Effector memory CD8-positive, alpha-beta T cell (primary cell): ENCODE measurements around the gene LAMB1.
"Not testable (repeated sequence)": the region's sequence is repeated elsewhere in the genome, so short reads cannot be mapped to it uniquely, and the experiment has no call there.

Experiments
- ATAC-seq: fragments of 150-1000 bp; cut with Tn5 transposase; replicated peaks from 2 replicates; pipeline ENCODE4 v1.10.0; 2021; ENCODE audit warnings: mild to moderate bottlenecking, moderate library complexity
- DNase-seq, 3 experiments: peaks; one replicate each; pipeline ENCODE4 v3.0.0; 2021
- H3K27ac Mint-ChIP-seq, 2 donors: one replicate each; pipeline ENCODE4 v1.8.0; 2022; ENCODE audit warnings: mild to moderate bottlenecking in 2 of 2, mixed read lengths in 2 of 2, moderate library complexity in 2 of 2
- H3K27me3 Mint-ChIP-seq, 2 donors: one replicate each; pipeline ENCODE4 v1.8.0; 2022; ENCODE audit warnings: mixed read lengths in 2 of 2
- H3K36me3 Mint-ChIP-seq: one replicate; pipeline ENCODE4 v1.8.0; 2022; ENCODE audit warnings: mild to moderate bottlenecking, moderate library complexity, mixed read lengths; ENCODE audit not compliant: insufficient read depth
- H3K4me1 Mint-ChIP-seq, 2 donors: one replicate each; pipeline ENCODE4 v1.8.0; 2022; ENCODE audit warnings: low read depth in 2 of 2, mixed read lengths in 2 of 2
- H3K4me3 Mint-ChIP-seq, 2 donors: one replicate each; pipeline ENCODE4 v1.8.0; 2022; ENCODE audit warnings: mild to moderate bottlenecking in 2 of 2, mixed read lengths in 2 of 2, moderate library complexity in 2 of 2
- H3K9me3 Mint-ChIP-seq, 2 donors: one replicate each; pipeline ENCODE4 v1.8.0; 2022; ENCODE audit warnings: mixed read lengths in 2 of 2

Gene LAMB1

DNA sequence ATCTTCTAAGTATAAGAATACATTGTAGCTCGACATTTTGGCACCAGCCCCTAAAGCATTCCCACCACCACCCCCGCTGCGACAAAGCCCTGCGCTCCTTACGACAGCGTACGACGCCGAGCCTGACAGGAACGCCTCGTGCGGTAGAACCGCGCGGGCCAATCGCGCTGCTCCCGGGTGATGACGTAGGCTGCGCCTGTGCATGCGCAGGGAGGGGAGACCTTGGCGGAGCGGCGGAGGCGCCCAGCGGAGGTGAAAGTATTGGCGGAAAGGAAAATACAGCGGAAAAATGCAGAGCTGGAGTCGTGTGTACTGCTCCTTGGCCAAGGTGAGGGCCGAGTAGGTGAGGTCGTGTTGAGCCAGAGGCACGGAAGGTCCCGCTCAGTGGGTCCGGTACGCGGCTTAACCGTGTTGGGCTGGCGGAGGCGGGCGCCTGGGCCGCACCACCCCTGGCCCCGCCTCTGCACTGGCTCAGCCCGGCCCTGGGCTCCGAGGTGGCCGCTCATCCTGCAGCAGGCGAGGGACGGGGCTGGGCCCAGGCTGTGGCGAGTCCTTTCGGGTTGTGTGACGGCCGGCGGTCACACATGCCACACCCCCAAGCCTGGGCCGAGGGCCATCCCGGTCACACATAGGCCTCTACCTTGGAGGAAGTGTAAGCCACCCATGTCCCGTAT, 111.9 kb downstream of the LAMB1 start, which contains the start of gene DLD:
DLD (plus strand) TSS at position 222 of the 674 bp plus-strand sequence; CDS start at position 290, 68 bp downstream.
- Mint-ChIP-seq H3K27me3 (no peaks in the 10 kb centered on the region), H3K27ac (peak within 1 kb of the TSS; percentile 98 to 99), H3K36me3 (peaks cover 30% of the 10 kb centered on the region), H3K4me1 (peaks cover 34 to 39% of the 10 kb centered on the region in 2 donors), H3K9me3 (no peaks in the 10 kb centered on the region), H3K4me3 (peak within 1 kb of the TSS; percentile 92 to 95)
- ATAC-seq (peak; percentile 94), DNase-seq (peak; percentile 93)

GRCh38 chr7:107890493-107890961, 112.4 kb downstream of the LAMB1 start:
- no peaks in the 10 kb centered on the region for H3K9me3 Mint-ChIP-seq
- peak overlapping the region; percentile 92 to 95 for H3K4me3 Mint-ChIP-seq
- H3K27ac Mint-ChIP-seq, result peak overlapping the region; percentile 98 to 99
- DNase-seq (peak in 2 of 3 experiments; percentile 4 to 8), ATAC-seq (peak; percentile 11)
- peaks cover 0 to 5% of the 10 kb centered on the region in 2 donors for H3K27me3 Mint-ChIP-seq
- H3K4me1 Mint-ChIP-seq, result peaks cover 30 to 33% of the 10 kb centered on the region in 2 donors
- H3K36me3 Mint-ChIP-seq, result peaks cover 30% of the 10 kb centered on the region

DNA sequence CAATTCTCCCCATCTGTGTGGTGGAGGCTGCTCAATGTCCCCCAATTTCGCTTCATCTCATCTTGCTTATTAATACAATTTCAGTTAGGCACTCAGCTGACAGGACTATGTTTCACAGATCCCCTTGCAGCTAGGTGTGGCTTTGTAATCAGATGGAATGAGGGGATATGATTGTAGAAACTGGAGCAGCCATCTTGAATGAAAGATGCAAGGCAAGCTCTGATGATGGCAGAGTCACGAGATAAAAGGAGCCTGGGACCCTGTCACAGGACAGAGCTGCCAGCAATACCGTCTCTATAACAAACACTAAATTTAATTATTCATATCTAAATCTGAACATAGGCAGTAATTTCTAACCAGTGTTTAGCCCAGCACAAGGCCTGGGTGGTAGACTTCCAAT, 113.0 kb downstream of the LAMB1 start:
- H3K36me3 Mint-ChIP-seq, result peaks cover 30% of the 10 kb centered on the region
- peaks cover under 1 to 10% of the 10 kb centered on the region in 2 donors for H3K27me3 Mint-ChIP-seq
- peak overlapping the region; percentile 98 to 99 for H3K27ac Mint-ChIP-seq
- no peaks in the 10 kb centered on the region for H3K9me3 Mint-ChIP-seq
- H3K4me1 Mint-ChIP-seq, result peaks cover 25 to 28% of the 10 kb centered on the region in 2 donors
- peak overlapping the region; percentile 92 to 95 for H3K4me3 Mint-ChIP-seq
- DNase-seq, result no peak
- ATAC-seq, result no peak

DNA sequence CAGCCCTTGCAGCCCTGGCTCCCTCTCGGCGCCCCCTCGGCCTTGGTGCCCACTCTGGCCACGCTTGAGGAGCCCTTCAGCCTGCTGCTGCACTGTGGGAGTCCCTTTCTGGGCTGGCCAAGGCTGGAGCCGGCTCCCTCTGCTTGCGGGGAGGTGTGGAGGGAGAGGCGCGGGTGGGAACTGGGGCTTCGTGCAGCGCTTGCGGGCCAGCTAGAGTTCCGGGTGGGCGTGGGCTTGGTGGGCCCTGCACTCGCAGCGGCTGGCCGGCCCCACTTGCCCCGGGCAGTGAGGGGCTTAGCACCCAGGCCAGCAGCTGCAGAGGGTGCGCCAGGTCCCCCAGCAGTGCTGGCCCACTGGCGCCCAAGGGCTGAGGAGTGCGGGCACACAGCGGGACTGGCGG, 115.1 kb downstream of the LAMB1 start:
- Mint-ChIP-seq H3K27me3 (peaks cover 13 to 25% of the 10 kb centered on the region in 2 donors), H3K36me3 (peaks cover 16% of the 10 kb centered on the region), H3K4me1 (peaks cover 13 to 16% of the 10 kb centered on the region in 2 donors)
- not testable (repeated sequence) for H3K27ac Mint-ChIP-seq, DNase-seq, H3K4me3 Mint-ChIP-seq, ATAC-seq, H3K9me3 Mint-ChIP-seq

DNA sequence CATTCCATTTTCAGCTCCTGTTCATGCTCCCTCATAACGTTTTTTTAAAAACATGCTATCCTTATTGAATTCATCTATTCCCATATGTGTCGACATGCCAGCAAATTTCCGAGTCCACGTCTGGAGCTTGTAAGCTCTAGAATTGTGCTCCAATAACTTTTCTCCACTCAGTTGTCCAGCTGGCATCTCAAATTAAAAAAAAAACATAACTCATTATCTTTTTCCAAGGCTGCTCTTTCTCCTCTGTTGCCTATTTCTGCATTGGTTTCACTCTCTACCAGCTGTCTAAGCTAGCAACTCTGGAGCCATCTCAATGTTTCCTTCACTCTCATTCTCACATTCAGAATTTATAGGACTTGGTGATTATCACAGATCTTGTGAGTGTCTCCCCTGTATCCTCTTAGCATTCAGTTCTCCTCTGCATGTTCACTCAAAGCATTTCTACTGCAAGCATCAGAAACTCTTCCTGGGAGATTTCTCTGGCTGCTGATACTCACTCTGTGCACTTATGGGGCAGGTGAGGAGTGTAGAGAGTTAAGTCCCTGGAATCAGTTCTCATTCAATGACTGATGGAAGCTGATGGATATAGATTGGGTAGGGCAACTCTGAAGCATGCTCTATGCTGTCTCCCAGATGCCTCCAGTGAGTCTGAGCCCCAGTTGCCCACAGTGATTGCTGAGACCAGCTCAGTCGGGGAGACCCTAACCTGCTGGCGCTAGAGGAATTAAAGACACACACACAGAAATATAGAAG, 118.7 kb downstream of the LAMB1 start:
- no peaks in the 10 kb centered on the region for H3K9me3 Mint-ChIP-seq
- ATAC-seq (no peak), DNase-seq (no peak)
- H3K27ac Mint-ChIP-seq, result no peak overlapping the region
- H3K4me1 Mint-ChIP-seq, result peaks cover 5% of the 10 kb centered on the region in 2 donors
- H3K36me3 Mint-ChIP-seq, result no peaks in the 10 kb centered on the region
- H3K27me3 Mint-ChIP-seq, result peaks cover 26 to 42% of the 10 kb centered on the region in 2 donors
- H3K4me3 Mint-ChIP-seq, result no peak overlapping the region

DNA sequence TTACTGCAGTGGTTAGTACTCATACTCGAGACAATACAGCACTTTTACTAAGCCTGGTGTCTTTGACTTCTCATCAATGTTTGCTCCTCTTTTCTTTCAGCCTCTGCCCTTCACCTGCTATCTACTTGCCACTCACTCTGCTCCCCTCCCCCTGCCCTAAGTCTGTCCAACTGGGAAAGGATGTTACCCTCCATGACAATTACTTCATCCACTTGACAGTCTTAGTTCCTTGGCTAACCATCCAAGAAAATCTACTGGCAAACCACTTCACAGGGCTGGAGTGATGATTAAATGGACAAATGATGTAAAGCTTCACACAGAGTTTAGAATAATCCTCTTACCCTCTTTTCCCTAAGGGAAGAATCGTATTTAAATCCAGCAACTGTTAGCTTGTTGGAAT, 120.2 kb downstream of the LAMB1 start:
- Mint-ChIP-seq H3K4me3 (no peak overlapping the region), H3K27ac (no peak overlapping the region), H3K27me3 (peaks cover 26 to 49% of the 10 kb centered on the region in 2 donors), H3K9me3 (no peaks in the 10 kb centered on the region), H3K36me3 (no peaks in the 10 kb centered on the region), H3K4me1 (peaks cover 5 to 6% of the 10 kb centered on the region in 2 donors)
- DNase-seq (no peak), ATAC-seq (no peak)

DNA sequence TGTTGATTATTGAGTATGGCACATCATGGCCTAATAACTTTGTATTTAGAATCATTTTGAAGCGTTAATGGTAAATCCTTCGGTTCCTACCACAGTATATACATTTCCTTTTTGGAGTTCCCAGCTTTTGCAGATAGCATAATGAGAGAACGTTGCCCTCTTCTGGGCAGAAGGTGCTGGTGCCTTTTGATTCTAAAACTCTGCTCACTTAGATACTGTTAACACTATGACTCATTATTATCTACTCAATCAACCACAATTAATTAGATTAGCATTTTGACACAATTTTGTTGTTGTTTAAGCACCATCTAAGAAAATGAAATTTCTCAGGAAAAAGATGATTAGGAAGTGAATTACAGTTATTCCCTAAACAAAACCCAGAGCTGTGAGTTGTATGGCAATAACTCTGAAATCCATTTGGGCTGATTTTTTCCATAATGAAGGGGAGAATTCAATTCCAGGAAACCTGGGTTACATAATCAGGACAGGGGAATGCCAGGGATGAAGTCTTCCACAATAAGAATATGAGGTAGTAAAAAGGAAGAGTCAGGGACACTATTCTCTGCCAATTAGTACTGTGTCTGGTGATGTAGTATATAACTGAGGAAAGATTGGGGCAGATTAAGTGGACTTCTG, 123.4 kb downstream of the LAMB1 start:
- DNase-seq (peak; percentile 22 to 35 (median 30)), ATAC-seq (peak; percentile 83)
- Mint-ChIP-seq H3K27me3 (peaks cover 30 to 40% of the 10 kb centered on the region in 2 donors), H3K27ac (no peak overlapping the region), H3K4me3 (no peak overlapping the region), H3K4me1 (peaks cover 5 to 6% of the 10 kb centered on the region in 2 donors), H3K9me3 (no peaks in the 10 kb centered on the region), H3K36me3 (peaks cover 4% of the 10 kb centered on the region)

DNA sequence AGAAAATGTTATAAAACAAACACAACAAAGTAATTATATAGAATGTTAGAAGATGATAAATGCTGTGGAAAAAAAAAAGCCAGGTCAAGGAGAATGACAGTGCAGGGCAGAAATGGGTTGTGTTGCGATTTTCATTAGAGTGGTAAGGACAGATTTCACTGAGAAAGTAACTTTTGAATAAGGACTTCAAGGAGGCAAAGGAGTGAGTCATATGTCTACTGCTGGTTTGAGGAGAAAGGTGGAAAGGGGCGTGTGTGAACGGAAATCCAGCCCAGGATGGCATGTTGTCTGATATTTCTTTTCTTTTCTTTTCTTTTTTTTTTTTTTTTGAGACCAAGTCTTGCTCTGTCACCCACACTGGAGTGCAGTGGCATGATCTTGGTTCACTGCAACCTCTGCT, 124.3 kb downstream of the LAMB1 start:
- peaks cover 26 to 33% of the 10 kb centered on the region in 2 donors for H3K27me3 Mint-ChIP-seq
- ATAC-seq (no peak), DNase-seq (no peak)
- H3K27ac Mint-ChIP-seq, result no peak overlapping the region
- peaks cover 4% of the 10 kb centered on the region for H3K36me3 Mint-ChIP-seq
- H3K4me1 Mint-ChIP-seq, result peaks cover 5 to 8% of the 10 kb centered on the region in 2 donors
- no peak overlapping the region for H3K4me3 Mint-ChIP-seq
- no peaks in the 10 kb centered on the region for H3K9me3 Mint-ChIP-seq

GRCh38 chr7:107877731-107878382, 125.1 kb downstream of the LAMB1 start:
- peaks cover 5 to 8% of the 10 kb centered on the region in 2 donors for H3K4me1 Mint-ChIP-seq
- no peak overlapping the region for H3K27ac Mint-ChIP-seq
- no peaks in the 10 kb centered on the region for H3K9me3 Mint-ChIP-seq
- H3K27me3 Mint-ChIP-seq, result peaks cover 23 to 31% of the 10 kb centered on the region in 2 donors
- ATAC-seq (no peak), DNase-seq (no peak)
- peaks cover 4% of the 10 kb centered on the region for H3K36me3 Mint-ChIP-seq
- H3K4me3 Mint-ChIP-seq, result no peak overlapping the region

GRCh38 chr7:107876916-107877315, 126.0 kb downstream of the LAMB1 start:
- peaks cover 5 to 8% of the 10 kb centered on the region in 2 donors for H3K4me1 Mint-ChIP-seq
- H3K27ac Mint-ChIP-seq, result no peak overlapping the region
- peaks cover 13 to 21% of the 10 kb centered on the region in 2 donors for H3K27me3 Mint-ChIP-seq
- no peak for DNase-seq
- no peak overlapping the region for H3K4me3 Mint-ChIP-seq
- no peaks in the 10 kb centered on the region for H3K9me3 Mint-ChIP-seq
- peaks cover 4% of the 10 kb centered on the region for H3K36me3 Mint-ChIP-seq
- no peak for ATAC-seq

GRCh38 chr7:107874605-107875446, 128.1 kb downstream of the LAMB1 start:
- H3K4me3 Mint-ChIP-seq, result no peak overlapping the region
- H3K27me3 Mint-ChIP-seq, result peaks cover 9 to 18% of the 10 kb centered on the region in 2 donors
- peaks cover 11 to 15% of the 10 kb centered on the region in 2 donors for H3K4me1 Mint-ChIP-seq
- peak; percentile 81 for ATAC-seq
- H3K27ac Mint-ChIP-seq, result no peak overlapping the region
- DNase-seq, result peak; percentile 26 to 42 (median 37)
- no peaks in the 10 kb centered on the region for H3K9me3 Mint-ChIP-seq
- H3K36me3 Mint-ChIP-seq, result peaks cover 4% of the 10 kb centered on the region

DNA sequence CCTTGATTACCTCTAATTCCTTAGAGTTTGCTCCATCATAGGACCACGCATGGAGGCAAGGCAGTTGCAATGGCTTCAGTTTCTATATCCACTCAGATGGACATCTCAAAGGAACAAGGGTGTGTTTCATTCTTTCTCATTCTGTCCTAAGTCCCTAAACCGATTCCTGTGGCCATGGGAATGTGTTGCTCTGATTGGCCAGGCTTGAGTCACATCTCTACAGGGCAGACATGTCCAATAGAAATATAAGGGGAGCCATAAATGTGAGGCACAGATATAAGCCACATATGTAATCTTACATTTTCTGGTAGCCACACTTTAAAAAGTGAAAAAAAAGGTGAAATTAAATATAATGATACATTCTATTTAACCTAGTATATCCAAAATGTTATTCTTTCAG, 128.8 kb downstream of the LAMB1 start:
- Mint-ChIP-seq H3K4me3 (no peak overlapping the region), H3K27me3 (peaks cover 9 to 13% of the 10 kb centered on the region in 2 donors), H3K9me3 (no peaks in the 10 kb centered on the region), H3K36me3 (peaks cover 4% of the 10 kb centered on the region), H3K27ac (peak overlapping the region in 1 of 2 donors; percentile 47), H3K4me1 (peaks cover 6 to 9% of the 10 kb centered on the region in 2 donors)
- DNase-seq, result no peak
- ATAC-seq, result no peak
